Measurements from ENCODE around the gene ANKS6.

The ANKS6 gene

GRCh38 chr9:98811051-98811650 is 14.8 kb upstream of the ANKS6 start:
- DNase-seq, result peak; percentile 81

- DNase-seq, result no peak
These were observed 13.9 kb upstream of the ANKS6 start for GRCh38 chr9:98810102-98810842.

- no peak for DNase-seq
These were observed 13.2 kb upstream of the ANKS6 start for GRCh38 chr9:98809311-98810101.

GRCh38 chr9:98808875-98809274 is 12.5 kb upstream of the ANKS6 start:
- DNase-seq, result no peak

- no peak for DNase-seq
These were observed 12.1 kb upstream of the ANKS6 start for GRCh38 chr9:98808411-98808815.

GRCh38 chr9:98807814-98808195 is 11.4 kb upstream of the ANKS6 start:
- DNase-seq, result no peak

GRCh38 chr9:98807070-98807813 is 10.9 kb upstream of the ANKS6 start, which contains the start of gene GALNT12:
GALNT12 (plus strand) TSS chr9:98807670; CDS start chr9:98807699, 29 bp downstream.
- DNase-seq, result no peak

- no peak for DNase-seq
These were observed 10.2 kb upstream of the ANKS6 start for GRCh38 chr9:98806394-98807035.

- peak; percentile 55 for DNase-seq
These were observed 9.3 kb upstream of the ANKS6 start for GRCh38 chr9:98805506-98806272.

- DNase-seq, result no peak
These were observed 7.7 kb upstream of the ANKS6 start for GRCh38 chr9:98804083-98804482.

GRCh38 chr9:98801969-98802371 is 5.6 kb upstream of the ANKS6 start:
- DNase-seq, result no peak

GRCh38 chr9:98801561-98801960 is 5.2 kb upstream of the ANKS6 start:
- no peak for DNase-seq

- no peak for DNase-seq
These were observed 1.9 kb upstream of the ANKS6 start for GRCh38 chr9:98798254-98798653.

- no peak for DNase-seq
These were observed 1.1 kb upstream of the ANKS6 start for GRCh38 chr9:98797491-98797890.

GRCh38 chr9:98795970-98796363 is 388 bp downstream of the ANKS6 start:
- no peak for DNase-seq

GRCh38 chr9:98795295-98795955 is 930 bp downstream of the ANKS6 start:
- no peak for DNase-seq

- no peak for DNase-seq
These were observed 1.6 kb downstream of the ANKS6 start for GRCh38 chr9:98794802-98795201.

GRCh38 chr9:98793031-98793430 is 3.3 kb downstream of the ANKS6 start:
- DNase-seq, result no peak

- no peak for DNase-seq
These were observed 4.5 kb downstream of the ANKS6 start for GRCh38 chr9:98791608-98792490.
